ES-I3 (cell line): Measurements from ENCODE around the gene CD63.

Source experiments
- H3K36me3 ChIP-seq: 2 replicates; pipeline ENCODE4 v1.6.1; 2013; ENCODE audit warnings: mild to moderate bottlenecking, low read length, control low read depth, moderate library complexity; ENCODE audit not compliant: insufficient read depth
- H3K4me1 ChIP-seq: 2 replicates; pipeline ENCODE4 v1.6.1; 2013; ENCODE audit warnings: mild to moderate bottlenecking, control low read depth, low read length; ENCODE audit not compliant: insufficient read depth
- H3K9ac ChIP-seq: 2 replicates; pipeline ENCODE4 v1.6.1; 2013; ENCODE audit warnings: low read depth, mild to moderate bottlenecking, low read length, moderate library complexity
- H3K9me3 ChIP-seq: 2 replicates; pipeline ENCODE4 v1.6.1; 2013; ENCODE audit warnings: mild to moderate bottlenecking, low read length, moderate library complexity; ENCODE audit not compliant: control insufficient read depth, insufficient read depth

The CD63 gene

DNA sequence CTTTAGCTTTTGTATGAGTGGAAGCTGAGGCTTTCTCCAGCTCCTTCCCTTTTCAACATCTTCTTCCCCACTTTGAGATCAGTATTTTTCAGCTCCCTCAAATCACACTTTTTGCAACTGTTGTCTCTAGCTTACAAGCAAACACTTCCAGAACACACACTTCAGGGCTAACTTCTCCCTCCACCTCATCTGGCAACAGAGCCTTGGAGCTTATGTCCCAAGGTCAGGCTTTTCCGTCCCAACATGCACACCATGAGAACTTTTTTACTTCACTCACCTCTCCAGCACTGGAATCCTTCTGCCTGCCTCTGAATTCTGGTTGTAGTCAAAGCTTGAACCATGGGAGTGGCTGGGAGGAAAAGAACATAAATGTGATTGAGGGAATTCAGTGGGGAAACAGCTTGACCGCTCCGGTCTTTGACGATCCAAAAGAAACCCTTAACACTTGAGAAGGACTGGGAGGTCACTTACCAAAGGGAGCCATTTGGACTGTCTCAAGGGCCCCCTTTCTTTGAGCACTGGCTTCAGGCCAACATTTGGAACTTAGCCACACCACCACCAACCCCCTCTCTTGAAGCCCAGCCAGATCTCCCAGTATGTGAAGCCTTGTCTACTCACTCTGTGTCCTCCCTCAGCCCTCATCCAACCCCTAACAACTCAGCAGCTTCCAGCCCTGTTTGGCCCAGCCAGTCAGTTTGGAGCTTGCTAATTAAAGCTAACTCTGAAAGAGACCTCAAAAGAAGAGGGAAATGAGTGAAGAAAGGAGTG, 16.8 kb downstream of the CD63 start:
- Histone ChIP-seq H3K36me3 (no peaks in the 10 kb centered on the region), H3K9me3 (no peaks in the 10 kb centered on the region), H3K9ac (no peak overlapping the region), H3K4me1 (0 out of 2 replicates have a peak, but pooled peaks cover 6% of the 10 kb centered on the region)

DNA sequence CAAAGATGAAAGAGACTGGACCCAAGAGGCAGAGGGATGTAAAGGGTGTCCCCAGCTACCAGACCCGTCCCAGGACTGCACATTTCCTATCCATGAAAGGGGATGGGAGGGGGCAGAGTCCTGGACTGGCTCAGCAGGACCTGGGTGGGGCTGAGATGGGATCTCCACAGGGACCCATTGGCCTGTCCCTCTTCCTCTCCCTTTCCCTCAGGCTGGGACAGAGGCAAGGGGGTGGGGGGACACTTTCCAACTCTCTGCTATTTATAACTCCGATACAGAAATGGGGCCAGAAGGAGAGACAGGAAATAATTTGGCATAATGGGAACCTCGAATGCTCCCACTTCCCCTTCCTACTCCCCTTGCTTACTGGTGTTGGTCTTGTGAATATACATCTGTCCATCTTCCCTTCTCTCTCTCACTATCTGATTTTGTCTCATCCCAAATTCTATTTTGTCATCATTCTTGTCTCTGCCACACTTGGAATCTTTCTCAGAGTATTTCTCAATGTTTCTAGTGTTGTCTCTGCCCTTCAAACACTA, 20.0 kb downstream of the CD63 start:
- no peaks in the 10 kb centered on the region for H3K9me3 ChIP-seq
- H3K36me3 ChIP-seq, result no peaks in the 10 kb centered on the region
- peak overlapping the region; percentile 56; the same call in 1 of the 2 replicates for H3K9ac ChIP-seq
- H3K4me1 ChIP-seq, result no peaks in the 10 kb centered on the region

DNA sequence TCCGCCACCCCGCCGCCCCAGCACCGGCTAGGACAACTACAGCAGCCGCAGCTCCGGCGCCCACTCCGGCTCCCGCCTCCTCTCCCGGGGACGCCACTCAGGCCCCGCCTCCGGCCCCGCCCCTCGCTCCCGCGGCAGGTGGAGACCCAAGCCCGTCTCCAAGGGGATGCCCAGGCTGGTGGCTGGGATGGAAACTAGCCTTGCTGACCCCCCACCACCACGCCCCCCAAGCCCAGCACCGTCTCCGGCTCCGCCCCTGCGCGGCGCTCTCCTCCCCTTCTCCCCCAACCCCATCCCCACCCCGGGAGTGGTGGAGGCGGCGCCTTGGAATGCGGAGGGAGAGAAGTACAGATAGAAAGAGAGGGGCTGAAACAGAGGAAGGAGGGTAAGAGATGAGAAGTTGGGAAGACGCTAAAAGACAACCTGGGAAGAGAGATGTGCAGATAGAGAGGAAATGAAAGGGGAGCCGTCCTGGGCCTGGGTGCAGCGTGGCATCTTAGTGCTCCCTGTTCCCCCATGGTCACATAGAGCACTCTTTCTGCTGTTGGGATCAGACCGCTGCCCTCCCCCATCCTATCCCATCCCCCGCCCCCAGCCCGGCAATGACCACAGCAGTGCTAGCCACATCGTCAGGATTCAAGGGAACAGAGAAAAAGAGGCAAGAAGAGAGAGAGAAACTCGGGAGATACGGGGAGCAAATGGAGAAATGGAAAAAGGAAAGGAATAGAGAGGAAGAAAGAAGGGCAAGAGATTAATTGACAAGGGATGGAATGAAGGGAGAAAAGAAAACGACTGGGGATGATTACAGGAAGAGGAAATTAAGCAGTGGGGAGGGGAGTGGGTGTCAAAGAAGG, 20.7 kb downstream of the CD63 start, which contains the start of gene ITGA7:
ITGA7 (minus strand) TSS at position 64 of the 854 bp plus-strand sequence. CDS start 222 bp downstream, outside the sequence.
- Histone ChIP-seq H3K4me1 (no peaks in the 10 kb centered on the region), H3K36me3 (no peaks in the 10 kb centered on the region), H3K9ac (peak within 1 kb of the TSS; percentile 75), H3K9me3 (no peaks in the 10 kb centered on the region)

DNA sequence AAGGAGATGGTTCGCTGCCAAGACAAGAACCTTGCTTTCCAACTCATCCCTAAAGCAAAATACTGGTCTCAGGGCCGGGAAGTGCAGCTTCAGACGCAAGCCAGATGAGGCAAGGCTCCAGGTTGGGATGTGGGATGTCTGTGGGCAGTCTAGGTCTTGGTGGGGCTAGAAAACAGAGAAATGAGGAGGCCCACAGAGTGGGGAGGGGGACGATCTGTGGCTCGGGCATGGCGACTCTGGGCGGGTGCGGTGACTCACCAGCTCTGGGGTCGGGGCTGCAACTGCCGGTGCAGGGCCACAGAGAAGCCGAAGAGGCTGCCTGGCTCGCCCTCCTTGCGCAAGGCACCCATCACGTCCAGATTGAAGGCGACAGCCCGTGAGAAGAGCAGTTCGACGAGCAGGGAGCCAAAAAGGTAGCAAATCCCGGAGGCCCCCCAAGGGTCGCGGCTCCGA, 21.6 kb downstream of the CD63 start:
- H3K9ac ChIP-seq, result peak overlapping the region; percentile 75
- H3K9me3 ChIP-seq, result no peaks in the 10 kb centered on the region
- H3K36me3 ChIP-seq, result no peaks in the 10 kb centered on the region
- no peaks in the 10 kb centered on the region for H3K4me1 ChIP-seq

DNA sequence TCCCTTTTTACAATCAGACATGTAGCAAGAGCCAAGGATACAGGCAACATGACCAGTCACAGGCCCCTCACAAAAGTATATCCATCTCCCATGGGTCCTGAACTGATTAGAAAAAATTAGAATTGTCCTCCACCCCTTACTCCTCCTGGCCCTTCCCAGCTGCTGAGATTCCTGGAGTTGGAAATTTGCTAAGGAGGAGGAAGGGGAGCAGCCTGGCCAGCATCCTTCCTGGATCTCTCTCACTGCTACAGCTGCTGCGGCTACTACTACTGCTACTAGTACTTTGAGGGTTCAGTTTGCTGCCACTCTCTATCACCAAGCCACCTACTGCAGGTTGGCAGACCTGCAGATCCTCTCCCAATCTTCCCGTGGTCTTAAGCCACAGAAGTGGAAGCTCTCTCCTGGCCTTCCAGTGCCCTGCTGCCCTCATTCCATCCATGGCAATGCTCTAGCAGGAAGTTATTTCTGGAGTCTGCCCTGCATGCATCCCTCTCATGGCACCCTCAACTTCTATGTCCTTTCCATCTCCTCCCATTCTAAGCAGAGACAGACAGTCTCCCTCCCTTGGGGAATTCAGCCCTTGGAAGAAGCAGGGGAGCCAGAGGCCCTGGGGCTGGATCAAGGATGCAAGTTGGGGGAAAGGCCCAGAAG, 22.1 kb downstream of the CD63 start:
- H3K4me1 ChIP-seq, result no peaks in the 10 kb centered on the region
- H3K9me3 ChIP-seq, result no peaks in the 10 kb centered on the region
- no peaks in the 10 kb centered on the region for H3K36me3 ChIP-seq
- peak overlapping the region; percentile 75 for H3K9ac ChIP-seq

DNA sequence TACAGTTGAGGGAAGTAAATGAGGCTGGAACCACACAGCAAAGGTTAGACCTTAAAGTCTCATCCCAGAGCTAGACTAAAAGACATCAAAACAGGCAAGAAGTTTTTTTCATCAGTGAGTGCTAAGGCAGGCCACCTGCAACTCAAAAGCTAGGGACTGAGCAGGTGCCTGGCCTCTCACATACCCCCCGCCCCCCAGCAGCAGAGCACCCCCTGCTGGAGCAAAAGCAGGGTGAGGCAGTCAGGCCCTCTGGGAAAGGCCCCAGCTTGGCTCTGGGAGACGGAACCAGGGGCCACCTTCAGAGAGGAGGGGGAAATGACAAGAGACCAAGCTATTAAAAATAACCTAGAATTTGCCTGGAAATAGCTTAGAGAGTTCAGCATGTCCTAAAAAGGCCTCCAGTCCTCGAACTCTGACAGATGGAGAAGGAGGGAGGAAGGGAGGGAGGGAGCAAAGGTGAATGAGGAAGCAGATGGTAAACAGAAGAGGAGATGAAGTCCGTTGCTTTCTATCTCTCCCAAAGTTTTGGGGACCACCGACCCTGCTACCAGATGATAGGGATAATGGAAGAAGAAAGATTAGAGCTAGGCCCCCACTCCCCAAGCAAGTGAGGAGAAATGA, 22.9 kb downstream of the CD63 start:
- no peaks in the 10 kb centered on the region for H3K36me3 ChIP-seq
- H3K9ac ChIP-seq, result peak overlapping the region; percentile 75; the same call in 1 of the 2 replicates
- H3K9me3 ChIP-seq, result no peaks in the 10 kb centered on the region
- no peaks in the 10 kb centered on the region for H3K4me1 ChIP-seq

DNA sequence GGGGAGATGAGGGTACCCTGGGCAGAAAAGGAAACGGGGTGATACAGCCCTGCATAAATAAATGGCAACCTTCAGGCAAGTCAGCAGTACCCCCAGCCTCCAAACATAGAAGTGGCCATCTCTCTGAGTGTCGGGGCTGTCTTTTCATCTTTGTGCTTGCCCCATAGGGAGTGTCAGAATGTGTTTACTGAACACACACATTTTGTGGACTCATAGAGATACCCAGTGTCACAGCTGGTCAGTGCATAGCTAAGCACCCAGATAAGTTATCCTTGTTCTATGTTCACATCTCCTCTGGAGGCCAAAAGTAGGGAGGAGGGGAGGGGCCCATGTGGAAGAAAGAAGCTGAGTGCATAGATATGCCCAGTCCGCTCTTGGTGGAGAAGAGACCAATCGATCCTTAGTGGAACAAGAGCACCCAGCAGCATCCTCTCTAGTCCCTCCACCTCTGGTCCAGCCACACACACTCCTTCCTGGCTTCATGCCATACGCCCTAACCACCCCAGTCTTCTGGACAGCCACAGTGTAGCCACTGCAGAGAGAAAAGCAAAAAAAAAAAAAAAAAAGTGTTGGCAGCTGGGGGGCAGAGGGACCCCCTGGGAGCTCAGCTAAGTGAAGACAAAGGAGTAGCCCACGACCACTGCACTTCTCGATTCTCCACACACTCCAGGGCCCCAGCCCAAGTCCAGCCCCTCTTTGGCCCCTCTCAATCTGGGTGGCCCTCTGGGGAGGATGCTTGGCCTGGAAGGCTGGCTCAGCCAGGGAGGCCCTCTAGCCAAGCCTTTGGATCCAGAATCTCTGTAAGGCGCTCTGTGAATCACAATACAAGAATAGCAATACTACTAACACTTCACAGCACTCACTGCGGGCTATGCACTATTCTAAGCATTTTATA, 23.7 kb downstream of the CD63 start:
- H3K36me3 ChIP-seq, result no peaks in the 10 kb centered on the region
- no peaks in the 10 kb centered on the region for H3K4me1 ChIP-seq

DNA sequence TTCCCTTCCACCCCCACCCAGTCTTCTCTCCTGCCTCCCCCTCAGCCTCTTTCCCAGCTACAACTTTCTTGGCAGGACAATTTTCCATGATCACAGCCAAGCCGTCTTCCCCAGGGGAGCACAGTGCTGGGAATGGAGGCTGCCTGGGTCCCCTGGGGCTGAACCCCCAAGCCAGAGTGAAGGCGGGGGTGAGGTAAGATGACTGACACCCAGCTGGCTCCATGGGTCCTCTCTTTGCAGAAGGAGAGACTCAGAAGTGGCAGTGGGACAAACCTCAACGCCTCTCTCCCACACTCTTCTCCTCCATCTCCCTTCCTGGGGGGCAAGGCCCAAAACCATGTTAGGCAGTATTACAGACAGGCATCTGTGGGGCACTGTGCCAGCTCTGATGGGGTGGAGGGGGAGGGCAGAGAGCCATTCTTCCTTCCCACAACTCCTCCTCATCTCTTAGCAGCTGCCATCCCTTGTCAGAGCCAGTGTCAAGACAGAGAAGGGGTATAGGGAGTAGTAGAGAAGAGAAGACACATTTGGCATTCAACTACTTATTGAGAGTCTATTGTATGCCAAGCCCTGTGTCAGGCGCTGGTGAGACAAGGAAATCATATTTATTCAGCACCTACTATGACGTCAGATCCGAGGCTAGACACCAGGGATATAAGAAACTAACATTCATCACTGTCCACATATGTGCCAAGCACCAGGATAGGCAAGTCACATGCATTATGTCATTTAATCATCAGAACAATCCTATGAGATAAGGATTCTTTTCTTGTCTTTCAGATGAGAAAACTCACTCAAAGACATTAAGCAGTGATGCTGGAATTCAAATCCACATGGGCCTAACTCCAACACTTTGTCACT, 24.7 kb downstream of the CD63 start:
- no peaks in the 10 kb centered on the region for H3K9me3 ChIP-seq
- no peaks in the 10 kb centered on the region for H3K36me3 ChIP-seq
- H3K9ac ChIP-seq, result no peak overlapping the region
- no peaks in the 10 kb centered on the region for H3K4me1 ChIP-seq

More for the DNA sequence above, 23.7 kb downstream of the CD63 start:
- Histone ChIP-seq H3K9me3 (no peaks in the 10 kb centered on the region), H3K9ac (no peak overlapping the region)

DNA sequence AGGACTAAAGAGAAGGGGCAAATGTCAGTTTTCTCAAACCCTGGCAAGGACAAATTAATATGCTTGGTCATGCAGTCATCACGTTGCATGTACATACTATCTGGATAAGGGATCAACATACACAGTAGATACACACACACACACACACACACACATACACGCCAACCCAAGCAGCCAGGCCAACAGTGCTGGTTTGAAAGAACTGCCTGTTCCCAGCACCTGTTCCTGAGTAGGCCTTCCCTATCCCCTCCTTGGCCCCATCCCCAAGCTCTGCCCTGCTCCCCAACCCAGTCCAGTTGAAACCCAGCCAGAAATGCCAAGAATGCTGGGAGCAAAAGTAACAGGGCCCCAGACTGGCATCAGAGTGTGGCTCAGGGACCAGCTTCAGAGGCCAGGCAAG, 25.5 kb downstream of the CD63 start:
- Histone ChIP-seq H3K9ac (no peak overlapping the region), H3K4me1 (no peaks in the 10 kb centered on the region), H3K9me3 (no peaks in the 10 kb centered on the region), H3K36me3 (no peaks in the 10 kb centered on the region)

DNA sequence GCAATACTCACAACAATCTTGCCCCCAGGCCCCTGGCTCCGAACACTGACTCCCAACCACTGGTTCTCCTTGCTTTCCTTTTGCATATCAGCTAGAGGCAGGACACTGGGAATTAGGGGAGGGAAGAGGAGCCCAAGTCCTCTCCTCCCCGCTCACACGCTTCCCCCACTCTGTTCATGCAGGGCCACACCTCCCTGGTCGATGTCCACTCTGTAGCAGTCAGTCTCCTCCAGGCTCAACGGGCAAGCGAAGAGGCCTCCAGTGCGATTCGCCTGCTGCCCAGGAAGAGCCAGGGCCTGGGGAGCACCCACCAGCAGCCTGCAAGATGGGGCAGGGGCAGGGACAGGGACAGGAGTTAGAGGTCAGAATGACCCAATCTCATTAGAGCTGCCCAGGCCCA, 25.9 kb downstream of the CD63 start:
- no peaks in the 10 kb centered on the region for H3K4me1 ChIP-seq
- H3K9me3 ChIP-seq, result no peaks in the 10 kb centered on the region
- no peak overlapping the region for H3K9ac ChIP-seq
- no peaks in the 10 kb centered on the region for H3K36me3 ChIP-seq

DNA sequence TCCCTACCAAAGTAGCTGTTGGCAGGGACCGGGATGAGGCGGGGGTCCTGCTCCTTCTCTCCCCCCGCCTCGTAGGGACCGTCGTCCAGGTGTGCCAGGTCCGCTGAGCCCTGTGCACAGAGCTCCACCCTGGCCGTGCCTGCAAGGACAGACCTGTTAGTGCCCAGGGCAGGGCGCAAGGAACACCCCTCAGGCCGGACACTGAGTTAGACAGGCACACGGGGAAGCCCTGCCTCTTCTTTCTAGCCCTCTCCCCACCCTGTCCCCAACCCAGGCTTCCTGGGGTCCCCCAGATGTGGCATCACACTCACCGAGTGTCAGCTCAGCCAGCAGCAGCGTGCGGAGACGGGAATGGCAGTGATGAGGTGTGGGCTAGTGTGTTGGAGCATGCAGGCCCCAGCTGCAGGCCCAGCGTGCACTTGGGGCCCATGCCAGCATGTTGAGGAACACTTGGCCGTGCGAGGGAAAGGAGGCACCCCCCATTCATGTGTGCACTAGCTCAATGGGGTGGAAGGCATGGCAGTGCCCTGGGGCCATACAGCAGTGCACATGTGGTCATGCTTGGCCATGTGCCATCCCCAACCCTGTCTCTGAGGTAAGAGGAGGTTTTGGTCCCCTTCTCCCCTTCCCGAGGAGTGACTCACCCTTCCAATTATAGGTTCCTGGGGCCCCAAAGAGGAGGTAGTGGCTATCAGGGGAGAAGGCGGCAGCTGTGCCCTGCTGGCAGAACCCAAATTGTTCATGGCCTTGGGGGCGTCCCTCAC, 28.4 kb downstream of the CD63 start:
- H3K9ac ChIP-seq, result no peak overlapping the region
- H3K4me1 ChIP-seq, result no peaks in the 10 kb centered on the region
- no peaks in the 10 kb centered on the region for H3K9me3 ChIP-seq
- no peaks in the 10 kb centered on the region for H3K36me3 ChIP-seq

DNA sequence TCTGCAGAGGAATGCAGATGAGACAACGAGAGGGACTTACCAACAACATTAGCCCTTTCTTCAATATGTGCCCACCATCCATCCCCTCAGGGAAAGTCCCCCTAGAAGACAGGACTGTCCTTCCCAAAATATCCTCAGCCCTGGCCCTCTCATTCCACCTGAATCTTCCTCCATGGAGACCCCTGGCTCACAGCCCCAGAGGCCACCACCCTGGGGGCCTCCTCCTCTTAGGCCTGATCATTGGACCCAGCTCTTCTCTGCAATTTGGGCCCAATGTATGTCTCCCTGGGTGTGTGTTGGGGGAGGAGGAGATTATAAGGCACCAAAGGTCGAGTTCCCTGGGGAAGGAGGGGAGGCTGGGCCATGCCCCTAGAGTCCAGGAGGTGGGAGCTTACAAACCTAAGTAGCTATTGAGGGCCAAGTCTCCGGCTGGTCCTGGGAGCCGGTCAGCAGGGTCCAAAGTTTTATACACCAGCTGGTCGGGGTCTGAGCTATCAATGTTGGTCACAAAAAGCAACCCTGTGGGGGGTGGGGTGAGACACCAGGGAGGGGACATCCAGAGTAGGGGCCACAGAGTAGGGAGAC, 29.2 kb downstream of the CD63 start:
- no peaks in the 10 kb centered on the region for H3K9me3 ChIP-seq
- no peaks in the 10 kb centered on the region for H3K4me1 ChIP-seq
- no peak overlapping the region for H3K9ac ChIP-seq
- no peaks in the 10 kb centered on the region for H3K36me3 ChIP-seq
